ES-I3 (cell line): ENCODE results near the gene CCDC93.

Source experiments
- H3K36me3 ChIP-seq: 2 replicates; pipeline ENCODE4 v1.6.1; 2013; ENCODE audit warnings: mild to moderate bottlenecking, low read length, control low read depth, moderate library complexity; ENCODE audit not compliant: insufficient read depth
- H3K4me1 ChIP-seq: 2 replicates; pipeline ENCODE4 v1.6.1; 2013; ENCODE audit warnings: mild to moderate bottlenecking, control low read depth, low read length; ENCODE audit not compliant: insufficient read depth
- H3K9ac ChIP-seq: 2 replicates; pipeline ENCODE4 v1.6.1; 2013; ENCODE audit warnings: low read depth, mild to moderate bottlenecking, low read length, moderate library complexity
- H3K9me3 ChIP-seq: 2 replicates; pipeline ENCODE4 v1.6.1; 2013; ENCODE audit warnings: mild to moderate bottlenecking, low read length, moderate library complexity; ENCODE audit not compliant: control insufficient read depth, insufficient read depth

CCDC93 gene, protein sequence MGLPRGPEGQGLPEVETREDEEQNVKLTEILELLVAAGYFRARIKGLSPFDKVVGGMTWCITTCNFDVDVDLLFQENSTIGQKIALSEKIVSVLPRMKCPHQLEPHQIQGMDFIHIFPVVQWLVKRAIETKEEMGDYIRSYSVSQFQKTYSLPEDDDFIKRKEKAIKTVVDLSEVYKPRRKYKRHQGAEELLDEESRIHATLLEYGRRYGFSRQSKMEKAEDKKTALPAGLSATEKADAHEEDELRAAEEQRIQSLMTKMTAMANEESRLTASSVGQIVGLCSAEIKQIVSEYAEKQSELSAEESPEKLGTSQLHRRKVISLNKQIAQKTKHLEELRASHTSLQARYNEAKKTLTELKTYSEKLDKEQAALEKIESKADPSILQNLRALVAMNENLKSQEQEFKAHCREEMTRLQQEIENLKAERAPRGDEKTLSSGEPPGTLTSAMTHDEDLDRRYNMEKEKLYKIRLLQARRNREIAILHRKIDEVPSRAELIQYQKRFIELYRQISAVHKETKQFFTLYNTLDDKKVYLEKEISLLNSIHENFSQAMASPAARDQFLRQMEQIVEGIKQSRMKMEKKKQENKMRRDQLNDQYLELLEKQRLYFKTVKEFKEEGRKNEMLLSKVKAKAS

DNA sequence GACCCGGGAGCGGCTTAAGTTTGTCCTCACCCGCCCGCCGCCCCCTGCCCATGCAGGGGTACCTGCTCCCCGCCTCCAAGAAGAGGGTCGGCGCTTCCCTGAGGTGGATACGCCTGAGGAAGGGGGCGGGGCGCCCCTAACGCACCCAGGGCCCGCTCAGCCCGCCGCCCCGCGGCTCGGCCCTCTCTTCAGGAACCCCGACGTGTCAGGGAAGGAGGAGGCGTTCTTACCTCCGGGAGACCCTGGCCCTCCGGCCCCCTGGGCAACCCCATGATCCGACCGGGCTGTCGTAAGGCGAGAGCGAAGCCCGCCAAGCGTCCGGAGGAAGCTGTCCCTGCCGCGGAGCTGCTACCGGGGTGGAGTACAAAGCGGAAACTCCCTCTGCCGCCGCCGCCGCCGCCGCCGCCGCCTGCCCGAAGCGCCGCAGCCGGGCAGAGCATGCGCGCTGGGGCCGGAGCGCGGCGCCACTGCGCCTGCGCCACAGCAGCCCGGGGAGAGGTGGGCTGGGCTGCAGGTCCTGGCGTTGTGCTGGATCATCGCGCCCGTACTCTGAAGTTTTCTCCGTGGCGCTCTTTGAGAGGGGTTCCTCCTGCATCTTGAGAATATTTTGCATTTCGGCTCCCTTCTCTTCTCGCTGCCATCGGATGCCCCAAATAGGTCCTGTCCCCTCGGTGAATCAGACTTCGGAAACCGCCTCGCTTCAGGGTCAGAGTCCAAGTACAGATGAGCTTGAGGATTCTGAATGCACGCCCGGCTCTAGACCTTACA, at the start of gene CCDC93:
Gene CCDC93, minus strand, starts transcription at position 347 of the 768 bp plus-strand sequence. Its CDS starts 75 bp downstream, at position 272.
- Histone ChIP-seq H3K4me1 (peaks cover 6% of the 10 kb centered on the region; the same call in 1 of the 2 replicates), H3K9ac (peak within 1 kb of the TSS; percentile 71), H3K9me3 (no peaks in the 10 kb centered on the region), H3K36me3 (no peaks in the 10 kb centered on the region)

DNA sequence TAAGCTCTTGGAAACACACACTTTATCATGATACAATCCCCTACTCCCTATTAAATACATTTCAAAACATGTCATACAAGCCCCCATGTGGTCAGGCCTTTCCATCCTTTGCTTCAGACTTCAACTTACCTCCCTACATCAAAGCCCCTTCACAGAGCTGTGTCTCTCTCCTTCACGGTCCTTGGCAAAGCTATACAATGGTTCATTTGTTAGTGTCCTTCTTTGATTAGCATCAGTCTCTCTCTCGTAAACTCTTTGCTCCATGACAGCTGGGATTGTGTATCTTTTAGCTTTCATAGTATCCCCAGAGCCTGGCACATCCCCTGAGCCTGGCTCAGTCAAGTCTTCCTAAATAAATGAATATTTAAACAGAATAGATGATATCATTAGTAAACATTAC, 48.8 kb upstream of the CCDC93 start:
- peaks cover 9% of the 10 kb centered on the region; the same call in 1 of the 2 replicates for H3K4me1 ChIP-seq
- no peaks in the 10 kb centered on the region for H3K9me3 ChIP-seq
- no peak overlapping the region for H3K9ac ChIP-seq
- no peaks in the 10 kb centered on the region for H3K36me3 ChIP-seq

DNA sequence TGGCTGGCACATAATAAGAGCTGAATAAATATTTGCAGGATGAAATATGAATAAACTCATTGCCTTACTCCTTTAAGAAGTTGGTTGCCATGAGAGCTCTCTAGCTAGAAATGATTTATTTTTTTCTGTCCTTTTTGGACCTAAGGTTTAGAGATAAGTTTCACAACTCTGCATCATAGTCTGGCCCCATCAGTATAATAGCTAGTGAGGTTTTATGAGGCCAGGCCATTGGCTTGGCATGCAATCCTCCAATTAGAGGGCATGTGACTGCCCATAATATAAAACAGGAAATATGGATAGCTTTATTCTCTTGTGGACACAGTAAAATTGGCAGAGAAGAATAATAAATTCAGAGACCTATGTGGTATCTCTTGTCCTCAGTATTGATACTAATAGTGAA, 48.2 kb upstream of the CCDC93 start:
- H3K36me3 ChIP-seq, result no peaks in the 10 kb centered on the region
- peaks cover 9% of the 10 kb centered on the region; the same call in 1 of the 2 replicates for H3K4me1 ChIP-seq
- no peak overlapping the region for H3K9ac ChIP-seq
- H3K9me3 ChIP-seq, result no peaks in the 10 kb centered on the region

GRCh38 chr2:118061135-118061955, 47.5 kb upstream of the CCDC93 start:
- H3K9ac ChIP-seq, result no peak overlapping the region
- H3K36me3 ChIP-seq, result no peaks in the 10 kb centered on the region
- peaks cover 7% of the 10 kb centered on the region; the same call in 1 of the 2 replicates for H3K4me1 ChIP-seq
- H3K9me3 ChIP-seq, result no peaks in the 10 kb centered on the region

DNA sequence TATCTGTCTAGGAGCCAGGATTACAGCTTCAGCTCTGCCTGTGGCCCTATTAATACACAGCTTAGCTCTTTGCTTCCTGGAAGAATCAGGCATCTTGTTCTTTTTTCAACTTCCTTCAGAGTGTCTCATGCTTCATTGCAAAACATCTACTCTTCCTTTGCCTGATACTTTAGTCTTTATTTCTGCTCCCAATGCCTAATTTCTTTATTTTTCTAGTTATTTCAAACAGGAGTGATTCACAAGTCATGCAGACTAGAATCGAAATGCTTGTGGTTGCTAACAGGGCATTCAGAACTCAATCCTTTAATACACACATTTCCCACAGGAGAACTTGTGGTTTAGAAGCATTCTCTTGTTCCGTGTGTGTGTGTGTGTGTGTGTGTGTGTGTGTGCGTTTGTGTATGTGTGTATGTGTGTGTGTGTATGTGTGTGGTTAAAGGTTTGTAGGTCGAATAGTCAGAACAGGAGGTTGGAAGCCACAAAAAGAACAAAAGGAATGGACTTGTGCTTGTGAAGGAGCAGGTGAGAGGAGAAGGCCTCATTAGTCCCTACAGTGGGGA, 46.1 kb upstream of the CCDC93 start:
- H3K4me1 ChIP-seq, result no peaks in the 10 kb centered on the region
- no peaks in the 10 kb centered on the region for H3K36me3 ChIP-seq
- H3K9ac ChIP-seq, result no peak overlapping the region
- H3K9me3 ChIP-seq, result no peaks in the 10 kb centered on the region

GRCh38 chr2:118058951-118059350, 45.1 kb upstream of the CCDC93 start:
- H3K4me1 ChIP-seq, result no peaks in the 10 kb centered on the region
- H3K36me3 ChIP-seq, result no peaks in the 10 kb centered on the region
- no peaks in the 10 kb centered on the region for H3K9me3 ChIP-seq
- no peak overlapping the region for H3K9ac ChIP-seq

- Histone ChIP-seq H3K4me1 (no peaks in the 10 kb centered on the region), H3K9me3 (no peaks in the 10 kb centered on the region), H3K9ac (no peak overlapping the region), H3K36me3 (no peaks in the 10 kb centered on the region)
Measured at GRCh38 chr2:118056801-118057200, 42.9 kb upstream of the CCDC93 start.

DNA sequence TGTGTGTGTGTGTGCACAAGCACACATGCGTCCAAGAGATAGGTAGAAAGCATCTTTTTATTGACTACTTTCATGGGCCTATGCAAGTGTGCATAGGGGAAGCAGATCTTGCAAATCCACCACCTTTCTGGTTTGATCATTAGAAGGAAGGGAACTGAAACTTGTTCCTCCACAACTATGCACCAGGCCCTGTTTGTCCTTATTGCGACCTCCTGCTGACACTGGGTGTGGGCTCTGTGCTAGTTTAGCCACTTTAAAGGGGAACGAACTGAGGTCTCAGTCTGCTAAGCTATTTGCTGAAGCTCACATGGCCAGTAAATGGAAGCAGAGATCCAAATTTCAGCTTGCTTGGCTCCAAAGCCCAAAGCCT, 42.3 kb upstream of the CCDC93 start:
- Histone ChIP-seq H3K36me3 (no peaks in the 10 kb centered on the region), H3K4me1 (no peaks in the 10 kb centered on the region), H3K9ac (no peak overlapping the region), H3K9me3 (no peaks in the 10 kb centered on the region)

- Histone ChIP-seq H3K9me3 (no peaks in the 10 kb centered on the region), H3K9ac (no peak overlapping the region), H3K36me3 (no peaks in the 10 kb centered on the region), H3K4me1 (peaks cover 3% of the 10 kb centered on the region; the same call in 1 of the 2 replicates)
Measured at GRCh38 chr2:118055512-118056164, 41.8 kb upstream of the CCDC93 start.

GRCh38 chr2:118054213-118055008, 40.5 kb upstream of the CCDC93 start:
- Histone ChIP-seq H3K36me3 (no peaks in the 10 kb centered on the region), H3K9me3 (no peaks in the 10 kb centered on the region), H3K9ac (no peak overlapping the region), H3K4me1 (peaks cover 3% of the 10 kb centered on the region; the same call in 1 of the 2 replicates)

GRCh38 chr2:118053681-118054080, 39.8 kb upstream of the CCDC93 start:
- no peaks in the 10 kb centered on the region for H3K36me3 ChIP-seq
- peaks cover 3% of the 10 kb centered on the region; the same call in 1 of the 2 replicates for H3K4me1 ChIP-seq
- no peaks in the 10 kb centered on the region for H3K9me3 ChIP-seq
- H3K9ac ChIP-seq, result no peak overlapping the region

GRCh38 chr2:118052474-118052873, 38.6 kb upstream of the CCDC93 start:
- no peaks in the 10 kb centered on the region for H3K36me3 ChIP-seq
- peaks cover 3% of the 10 kb centered on the region; the same call in 1 of the 2 replicates for H3K4me1 ChIP-seq
- H3K9me3 ChIP-seq, result no peaks in the 10 kb centered on the region
- H3K9ac ChIP-seq, result no peak overlapping the region
